Measurements from ENCODE around the gene CPT1C.

DNA sequence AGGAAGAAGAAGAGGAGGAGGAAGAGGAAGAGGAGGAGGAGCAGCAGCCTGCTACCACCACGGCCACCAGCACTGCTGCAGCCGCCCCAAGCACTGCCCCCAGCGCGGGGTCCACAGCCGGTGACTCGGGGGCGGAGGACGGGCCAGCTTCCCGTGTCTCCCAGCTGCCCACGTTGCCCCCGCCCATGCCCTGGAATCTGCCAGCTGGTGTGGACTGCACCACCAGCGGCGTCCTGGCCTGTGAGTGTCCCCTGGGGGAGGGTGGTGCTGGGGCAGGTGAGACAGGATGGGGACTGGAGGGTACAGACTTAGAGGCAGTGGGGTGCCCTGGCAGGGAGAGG is 37.5 kb upstream of the CPT1C start:
- TF ChIP-seq, protein P1, sequence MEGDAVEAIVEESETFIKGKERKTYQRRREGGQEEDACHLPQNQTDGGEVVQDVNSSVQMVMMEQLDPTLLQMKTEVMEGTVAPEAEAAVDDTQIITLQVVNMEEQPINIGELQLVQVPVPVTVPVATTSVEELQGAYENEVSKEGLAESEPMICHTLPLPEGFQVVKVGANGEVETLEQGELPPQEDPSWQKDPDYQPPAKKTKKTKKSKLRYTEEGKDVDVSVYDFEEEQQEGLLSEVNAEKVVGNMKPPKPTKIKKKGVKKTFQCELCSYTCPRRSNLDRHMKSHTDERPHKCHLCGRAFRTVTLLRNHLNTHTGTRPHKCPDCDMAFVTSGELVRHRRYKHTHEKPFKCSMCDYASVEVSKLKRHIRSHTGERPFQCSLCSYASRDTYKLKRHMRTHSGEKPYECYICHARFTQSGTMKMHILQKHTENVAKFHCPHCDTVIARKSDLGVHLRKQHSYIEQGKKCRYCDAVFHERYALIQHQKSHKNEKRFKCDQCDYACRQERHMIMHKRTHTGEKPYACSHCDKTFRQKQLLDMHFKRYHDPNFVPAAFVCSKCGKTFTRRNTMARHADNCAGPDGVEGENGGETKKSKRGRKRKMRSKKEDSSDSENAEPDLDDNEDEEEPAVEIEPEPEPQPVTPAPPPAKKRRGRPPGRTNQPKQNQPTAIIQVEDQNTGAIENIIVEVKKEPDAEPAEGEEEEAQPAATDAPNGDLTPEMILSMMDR (IDR thresholded peaks at IDR 0.05), result no peak
- TF ChIP-seq POLR2A (IDR thresholded peaks at IDR 0.05), result no peak

All from lower leg skin (tissue), 3 donors.